Stimulated activated naive CD8-positive, alpha-beta T cell treated with anti-CD3 and anti-CD28 coated beads, Interleukin-15, Interleukin-2, amounts not matched to agents 100 U/mL and 50 U/mL, for 24 hours (primary cell): ENCODE results near the gene VPS8.
"Not testable (repeated sequence)": the region's sequence is repeated elsewhere in the genome, so short reads cannot be mapped to it uniquely, and the experiment has no call there.

ENCODE experiments used
- ATAC-seq: fragments of 150-1000 bp; cut with Tn5 transposase; one replicate; pipeline ENCODE4 v1.10.0; 2021
- DNase-seq: peaks from one replicate; pipeline ENCODE4 v3.0.0; 2021

The VPS8 gene

GRCh38 chr3:184986366-184986889 is 174.5 kb downstream of the VPS8 start:
- DNase-seq (no peak), ATAC-seq (no peak)

DNA sequence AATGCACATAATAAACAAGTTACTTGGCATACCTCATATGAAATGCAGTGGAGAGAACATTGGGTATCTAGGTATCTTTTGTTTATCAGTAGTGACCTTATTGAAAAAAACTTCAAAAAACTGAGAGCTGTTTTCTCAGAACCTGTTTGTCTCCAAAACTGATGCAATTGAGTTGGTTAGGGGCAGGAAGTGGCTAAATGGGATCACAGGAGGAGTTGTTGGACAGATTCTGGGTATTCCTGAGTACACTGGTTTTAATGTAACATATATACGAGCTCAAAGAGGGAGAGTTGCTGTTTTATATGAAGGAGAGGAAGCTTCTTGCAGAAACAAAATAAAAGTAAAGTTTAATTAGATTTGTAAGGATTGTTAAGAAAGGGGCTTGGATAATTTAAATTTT is 181.4 kb downstream of the VPS8 start:
- no peak for DNase-seq
- no peak for ATAC-seq

GRCh38 chr3:185003876-185004275 is 191.9 kb downstream of the VPS8 start:
- DNase-seq, ATAC-seq: not testable (repeated sequence)

GRCh38 chr3:185009650-185010049 is 197.7 kb downstream of the VPS8 start:
- ATAC-seq (no peak), DNase-seq (no peak)

DNA sequence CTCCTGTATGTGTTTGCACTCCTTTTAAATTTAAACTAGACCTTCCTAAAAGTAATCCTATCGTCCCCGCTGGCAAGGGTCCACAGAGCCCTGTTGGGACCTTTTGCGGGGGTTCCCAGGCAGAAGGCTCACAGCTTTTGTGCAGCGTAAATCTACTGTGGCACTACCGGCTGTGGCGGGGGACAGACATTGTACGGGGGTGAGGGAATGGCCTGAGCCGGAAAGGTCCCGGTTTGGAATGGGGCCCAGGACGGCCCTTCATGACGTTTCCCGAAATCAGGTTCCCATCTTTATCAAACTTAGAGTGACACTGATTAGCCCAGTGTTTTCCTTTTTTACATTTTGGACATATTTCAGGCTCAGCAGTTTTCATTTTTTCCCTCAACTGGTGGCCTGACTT is 205.6 kb downstream of the VPS8 start:
- DNase-seq, ATAC-seq: not testable (repeated sequence)

GRCh38 chr3:185017996-185018395 is 206.0 kb downstream of the VPS8 start:
- not testable (repeated sequence) for ATAC-seq, DNase-seq

DNA sequence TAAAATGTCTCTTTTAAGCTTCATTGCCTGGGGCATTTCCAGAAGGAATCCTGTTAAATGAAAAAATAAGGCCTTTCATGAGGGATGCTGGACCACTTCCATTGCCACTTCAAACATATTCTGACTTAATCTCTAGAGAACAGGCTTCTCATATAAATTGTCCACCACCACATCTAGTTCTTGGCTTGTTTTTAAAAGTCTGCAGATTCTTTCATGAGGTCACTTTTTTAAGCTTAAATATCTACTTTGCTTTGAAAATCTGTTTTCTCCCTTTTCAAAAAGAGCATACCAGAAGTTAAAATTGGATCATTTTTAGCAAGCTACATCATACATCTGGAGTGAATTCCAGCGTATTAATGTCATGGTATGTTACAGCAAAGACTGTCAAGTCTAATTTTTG is 209.3 kb downstream of the VPS8 start:
- ATAC-seq = no peak
- no peak for DNase-seq

- no peak for DNase-seq
- ATAC-seq = no peak
Measured at GRCh38 chr3:185024406-185024805, 212.4 kb downstream of the VPS8 start.

DNA sequence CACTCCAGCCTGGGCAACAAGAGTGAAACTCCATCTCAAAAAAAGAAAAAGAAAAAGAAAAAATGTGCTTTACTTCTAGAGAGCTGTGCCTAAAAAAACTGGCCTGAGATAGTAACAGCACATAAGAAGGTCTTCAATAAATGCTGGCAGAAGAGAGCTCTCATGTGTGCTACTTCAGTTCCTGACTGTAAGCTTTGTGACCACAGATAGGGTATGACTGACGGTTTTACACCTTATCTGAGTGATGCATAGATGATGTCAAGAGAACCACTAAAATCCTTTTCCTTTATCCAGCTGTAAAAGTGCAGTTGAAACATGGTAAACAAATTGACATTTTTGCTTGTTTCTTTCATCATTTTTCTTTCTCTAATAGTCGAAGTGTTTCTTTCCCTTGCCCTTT is 213.0 kb downstream of the VPS8 start:
- ATAC-seq (no peak), DNase-seq (no peak)

DNA sequence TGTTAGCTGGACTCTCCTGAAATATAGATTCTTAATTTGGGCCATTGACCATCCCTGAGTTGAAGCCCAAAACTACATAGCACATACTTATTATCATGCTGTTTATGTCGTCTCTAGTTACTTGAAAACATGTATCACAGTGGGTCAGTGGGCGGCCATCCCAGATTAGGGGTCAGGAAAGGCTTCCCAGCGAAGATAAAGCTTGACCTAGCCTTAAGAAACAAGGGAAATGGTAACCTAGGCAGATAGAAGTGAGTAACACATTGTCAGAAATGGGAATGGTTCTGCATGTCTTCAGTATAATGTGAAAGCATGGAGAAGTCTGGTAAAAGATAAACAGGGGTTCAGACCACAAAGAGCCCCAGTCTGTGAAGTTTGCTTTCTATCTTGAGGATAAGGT is 216.2 kb downstream of the VPS8 start:
- DNase-seq (no peak), ATAC-seq (no peak)

GRCh38 chr3:185029086-185029485 is 217.1 kb downstream of the VPS8 start:
- ATAC-seq (no peak), DNase-seq (no peak)

- ATAC-seq (no peak), DNase-seq (no peak)
Measured at GRCh38 chr3:185030399-185030798, 218.4 kb downstream of the VPS8 start.

GRCh38 chr3:185030951-185031350 is 219.0 kb downstream of the VPS8 start:
- DNase-seq (no peak), ATAC-seq (no peak)

DNA sequence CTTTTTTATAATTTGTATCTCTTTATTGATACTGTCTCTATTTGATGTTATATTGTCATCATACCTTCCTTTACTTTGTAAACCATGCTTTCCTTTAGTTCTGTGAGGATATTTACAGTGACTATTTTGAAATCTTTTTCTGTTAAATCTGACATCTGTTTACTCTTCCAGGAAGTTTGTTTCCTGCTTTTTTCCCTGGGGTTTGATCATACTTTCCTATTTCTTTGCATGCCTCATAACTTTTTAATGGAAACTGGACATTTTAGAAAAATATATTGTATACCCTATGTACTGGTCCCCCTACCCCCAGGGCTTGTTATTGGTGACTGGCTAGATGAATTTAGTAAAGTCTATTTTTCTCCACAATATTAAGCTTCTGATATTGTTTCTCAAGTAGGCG is 225.8 kb downstream of the VPS8 start:
- ATAC-seq (no peak), DNase-seq (no peak)

- DNase-seq = no peak
- no peak for ATAC-seq
Measured at GRCh38 chr3:185040425-185040824, 228.5 kb downstream of the VPS8 start.

- ATAC-seq = no peak
- DNase-seq = no peak
Measured at GRCh38 chr3:185041540-185041939, 229.6 kb downstream of the VPS8 start.

GRCh38 chr3:185042312-185043050 is 230.5 kb downstream of the VPS8 start:
- no peak for ATAC-seq
- no peak for DNase-seq

DNA sequence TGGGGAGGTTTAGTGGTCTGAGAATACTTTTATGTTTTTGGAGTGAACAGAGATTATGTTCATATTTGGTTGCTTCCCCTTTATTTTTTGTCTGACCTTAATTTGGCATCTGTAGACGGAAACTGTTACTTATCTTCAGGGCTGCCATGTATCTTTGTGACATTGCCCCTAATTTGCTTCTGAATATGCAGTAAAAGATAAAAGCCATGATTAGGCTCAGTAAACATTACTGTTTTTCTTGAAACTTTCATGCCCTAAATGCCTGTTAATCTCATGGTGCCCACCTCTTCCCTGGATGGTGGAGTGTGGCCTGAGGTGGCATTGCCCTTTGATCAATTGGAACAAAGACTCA is 234.2 kb downstream of the VPS8 start:
- no peak for ATAC-seq
- DNase-seq = no peak

GRCh38 chr3:185046603-185047002 is 234.6 kb downstream of the VPS8 start:
- ATAC-seq (no peak), DNase-seq (no peak)

DNA sequence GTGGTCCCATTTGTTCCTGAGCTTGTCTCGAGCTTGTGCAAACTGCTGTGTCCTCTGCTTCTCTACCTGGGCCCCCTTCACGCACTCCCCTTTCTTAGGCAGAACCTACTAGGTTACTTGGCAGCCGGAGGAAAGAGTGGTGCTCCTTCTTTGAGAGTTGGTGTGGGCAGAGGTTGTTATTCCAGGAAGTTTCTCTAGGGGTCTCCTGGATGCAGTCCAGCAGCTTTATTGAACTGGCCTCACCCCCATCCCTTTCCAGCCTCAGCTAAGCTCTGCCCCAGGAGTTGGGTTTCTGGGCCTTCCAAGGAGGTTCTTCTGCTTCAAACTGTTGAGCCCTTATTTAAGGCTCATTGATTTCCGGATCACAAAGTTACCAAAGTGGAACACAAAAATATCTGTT is 237.7 kb downstream of the VPS8 start:
- DNase-seq = no peak
- ATAC-seq = no peak

DNA sequence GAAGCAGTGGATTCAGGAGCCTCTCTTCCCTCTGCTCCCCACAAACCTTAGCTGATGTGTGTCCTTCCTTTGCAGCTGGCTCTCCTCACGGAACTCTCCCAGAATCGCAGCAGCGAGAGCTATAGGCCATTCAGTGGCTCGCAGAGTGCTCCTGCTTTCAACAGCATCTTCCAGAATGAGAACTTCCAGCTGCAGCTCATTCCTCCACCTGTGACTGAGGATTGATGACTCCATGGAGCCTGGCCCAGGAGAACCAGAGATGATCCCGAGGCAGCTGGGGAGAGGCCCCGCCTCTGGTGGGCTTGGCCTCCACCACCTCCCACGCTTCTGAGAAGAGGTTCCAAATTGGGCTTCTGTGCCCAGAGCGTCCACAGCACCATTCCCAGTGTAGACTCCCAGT is 239.8 kb downstream of the VPS8 start:
- no peak for ATAC-seq

GRCh38 chr3:185052631-185053030 is 240.7 kb downstream of the VPS8 start:
- DNase-seq (no peak), ATAC-seq (no peak)

More for the DNA sequence above, 239.8 kb downstream of the VPS8 start:
- DNase-seq = no peak

DNA sequence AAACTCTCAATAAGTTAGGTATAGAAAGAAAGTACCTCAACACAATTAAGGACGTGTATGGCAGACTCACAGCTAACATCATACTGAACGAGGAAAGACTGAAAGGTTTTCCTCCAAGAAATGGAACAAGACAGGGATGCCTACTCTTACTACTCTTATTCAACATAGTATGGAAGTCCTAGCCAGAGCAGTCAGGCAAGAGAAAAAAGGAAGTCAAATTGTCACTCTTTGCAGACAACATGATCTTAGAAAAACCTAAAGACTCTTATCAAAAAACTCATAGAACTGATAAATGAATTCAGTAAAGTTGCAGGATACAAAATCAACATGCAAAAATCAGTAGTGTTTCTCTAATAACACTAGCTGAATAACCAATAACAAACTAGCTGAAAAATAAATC is 244.9 kb downstream of the VPS8 start:
- ATAC-seq (no peak), DNase-seq (no peak)

DNA sequence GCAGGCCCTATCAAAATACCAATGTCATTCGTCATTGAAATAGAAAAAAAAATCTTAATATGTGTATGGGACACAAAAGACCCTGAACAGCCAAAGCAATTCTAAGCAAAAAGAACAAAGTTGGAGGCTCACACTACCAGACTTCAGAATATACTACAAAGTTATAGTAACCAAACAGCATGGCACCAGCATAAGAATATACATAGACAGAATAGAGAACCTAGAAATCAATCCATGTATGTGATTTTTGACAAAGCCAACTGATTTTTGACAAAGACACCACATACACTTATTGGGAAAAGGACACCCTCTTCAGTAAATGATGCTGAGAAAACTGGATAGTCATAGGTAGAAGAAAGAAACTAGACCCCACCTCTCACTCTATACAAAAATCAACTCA is 245.9 kb downstream of the VPS8 start:
- DNase-seq (no peak), ATAC-seq (no peak)
